Psoas muscle (tissue), 8 donors: ENCODE data around the gene ST3GAL5. TPM values are rescaled to one million over a fixed set of nuclear protein-coding genes. Genes with fewer than 3 reads are reported as not detected.

Source experiments
- ATAC-seq, 4 donors: fragments of 200-7000 bp; cut with Tn5 transposase; one replicate each; pipeline ENCODE4 v1.9.1; 2020; ENCODE audit warnings: moderate library complexity in 3 of 4, mild to moderate bottlenecking in 2 of 4
- DNase-seq, 2 donors: peaks; one replicate each; pipeline ENCODE4 v3.0.0-alpha.2; 2020
- H3K27ac ChIP-seq: fragments of 200-600 bp; one replicate; pipeline ENCODE4 v1.8.0; 2022
- H3K27me3 ChIP-seq, 3 donors: fragments of 200-600 bp in 1 of 3; one replicate each; pipeline versions ENCODE4 v1.6.1 to v1.8.0; 2013 to 2022; ENCODE audit warnings: low read length in 2 of 3, mild to moderate bottlenecking in 2 of 3, moderate library complexity in 1 of 3; ENCODE audit not compliant: insufficient read depth in 3 of 3
- H3K36me3 ChIP-seq, 2 donors: fragments of 200-600 bp in 1 of 2; one replicate each; pipeline versions ENCODE4 v1.6.1 to v1.8.0; 2013 to 2022; ENCODE audit warnings: low read depth in 1 of 2, mild to moderate bottlenecking in 1 of 2, moderate library complexity in 1 of 2; ENCODE audit not compliant: insufficient read depth in 1 of 2
- H3K4me1 ChIP-seq: fragments of 200-600 bp; one replicate; pipeline ENCODE4 v1.8.0; 2022
- H3K4me3 ChIP-seq: fragments of 200-600 bp; one replicate; pipeline ENCODE4 v1.8.0; 2022; ENCODE audit warnings: mild to moderate bottlenecking
- H3K9me3 ChIP-seq: fragments of 200-600 bp; one replicate; pipeline ENCODE4 v1.8.0; 2022
- CTCF ChIP-seq: fragments of 200-600 bp; IDR thresholded peaks from one replicate; pipeline ENCODE4 v1.8.0; 2022; ENCODE audit warnings: antibody characterized with exemption
- WGBS, 3 donors: extraction: QIAGEN DNeasy Blood & Tissue Kit; methylation state at CpG; one replicate each; pipeline versions ENCODE4 v1.1.6 to v1.1.7; 2013; 5-methylcytosine and 5-hydroxymethylcytosine counted together
- intact Hi-C, 2 donors: fragments of 100-400 bp; cut with DNase I; formaldehyde crosslinking; loops; one replicate each; pipeline versions ENCODE4 v1.11.0 to v1.14.2; 2022
- polyA plus RNA-seq, 3 donors: library from polyadenylated mRNA; stranded (reverse); fragments of 200-250 nt; gene quantifications; one replicate each; pipeline ENCODE4 v1.2.3, GENCODE V29; 2013
- total RNA-seq, 4 donors: library from RNA; stranded (reverse); fragmentation: NEBNext Ultra II Directional in 2 of 4; extraction: Animal tissue kit (Norgen Biotek cat#: 25700) in 2 of 4; gene quantifications; one replicate each; pipeline versions ENCODE4 v1.2.1 to v1.2.4, GENCODE V29; 2021 to 2023
- donor health status: healthy with polysubstance abuse.
- donor health status: DM: no; HTN: no; CAD: no; lungs with moderate emphysema.
- donor health status: Bipolar disorder and iron deficiency.
- donor health status: healthy.
- donor health status: DM: yes; HTN: yes; CAD: no.
- donor health status: DM: no; HTN: no; CAD: no.
- donor health status: DM: no; HTN: no; CAD: no.
- donor health status: DM: yes; HTN: yes; CAD: no.

ST3GAL5 gene
- total and polyA plus RNA-seq, 7 donors = 7.9 to 35.6 (median 14.7) TPM

- Histone ChIP-seq H3K27me3 (no peaks in the 10 kb centered on the region), H3K27ac (no peak overlapping the region), H3K4me3 (no peak overlapping the region), H3K36me3 (no peaks in the 10 kb centered on the region), H3K9me3 (no peaks in the 10 kb centered on the region), H3K4me1 (peaks cover 3% of the 10 kb centered on the region)
- no peak for TF ChIP-seq CTCF
- 91 to 93% (median 91%) methylated on average over 7 of the region's 7 CpGs for WGBS, 3 donors
- intact Hi-C loops = loop anchor here (2.0 to 5.0 kb wide), 3 partner anchors 63 to 176 kb away; no protein-coding TSS in a partner anchor
- ATAC-seq (no peak), DNase-seq (no peak)
These were observed 75.4 kb downstream of the ST3GAL5 start for GRCh38 chr2:85813211-85813981.

- Histone ChIP-seq H3K27me3 (no peaks in the 10 kb centered on the region), H3K27ac (no peak overlapping the region), H3K36me3 (no peaks in the 10 kb centered on the region), H3K9me3 (no peaks in the 10 kb centered on the region), H3K4me1 (peaks cover 3% of the 10 kb centered on the region), H3K4me3 (no peak overlapping the region)
- TF ChIP-seq CTCF = no peak
- ATAC-seq = no peak
- DNase-seq = no peak
- intact Hi-C loops = loop anchor here (2.0 to 5.0 kb wide), 3 partner anchors 61 to 175 kb away; no protein-coding TSS in a partner anchor
- 69 to 83% (median 81%) methylated on average over 10 of the region's 10 CpGs for WGBS, 3 donors
These were observed 76.6 kb downstream of the ST3GAL5 start for GRCh38 chr2:85812094-85812735.

GRCh38 chr2:85811180-85812093 lies 77.4 kb downstream of the ST3GAL5 start:
- Histone ChIP-seq H3K9me3 (no peaks in the 10 kb centered on the region), H3K4me3 (no peak overlapping the region), H3K4me1 (peaks cover 3% of the 10 kb centered on the region), H3K27me3 (no peaks in the 10 kb centered on the region), H3K27ac (no peak overlapping the region), H3K36me3 (no peaks in the 10 kb centered on the region)
- 35 to 71% (median 47%) methylated on average over 37 to 41 of the region's 41 CpGs for WGBS, 3 donors
- intact Hi-C loops = loop anchor here (2.0 to 5.0 kb wide), 3 partner anchors 61 to 174 kb away; no protein-coding TSS in a partner anchor
- DNase-seq (peak; percentile 63 to 67), ATAC-seq (no peak)
- no peak for TF ChIP-seq CTCF

- no peak overlapping the region for H3K27ac ChIP-seq
- H3K4me3 ChIP-seq = no peak overlapping the region
- H3K9me3 ChIP-seq = no peaks in the 10 kb centered on the region
- intact Hi-C loops = loop anchor here in 1 of 2 donors (5.0 kb wide), 2 partner anchors 63 to 173 kb away; no protein-coding TSS in a partner anchor
- 85 to 89% (median 86%) methylated on average over 16 of the region's 16 CpGs for WGBS, 3 donors
- no peaks in the 10 kb centered on the region for H3K27me3 ChIP-seq
- TF ChIP-seq CTCF = no peak
- H3K4me1 ChIP-seq = peaks cover 3% of the 10 kb centered on the region
- DNase-seq (no peak), ATAC-seq (no peak)
- no peaks in the 10 kb centered on the region for H3K36me3 ChIP-seq
These were observed 78.2 kb downstream of the ST3GAL5 start for GRCh38 chr2:85810371-85811179.
